Colonic mucosa (tissue), 4 donors: ENCODE data around the gene HDAC4. TPM values are rescaled to one million over a fixed set of nuclear protein-coding genes. Genes with fewer than 3 reads are reported as not detected.

ENCODE experiments used
- DNase-seq: peaks from one replicate; pipeline ENCODE4 v3.0.0-alpha.2; 2020
- H3K27ac ChIP-seq: fragments of 200-600 bp; one replicate; pipeline ENCODE4 v1.8.0; 2021
- H3K27me3 ChIP-seq: fragments of 200-600 bp; one replicate; pipeline ENCODE4 v1.8.0; 2021
- H3K36me3 ChIP-seq: fragments of 200-600 bp; one replicate; pipeline ENCODE4 v1.8.0; 2021
- H3K4me1 ChIP-seq: fragments of 200-600 bp; one replicate; pipeline ENCODE4 v1.8.0; 2021; ENCODE audit warnings: mild to moderate bottlenecking
- H3K4me3 ChIP-seq: fragments of 200-600 bp; one replicate; pipeline ENCODE4 v1.8.0; 2021
- H3K9ac ChIP-seq, 2 donors: one replicate each; pipeline ENCODE4 v1.7.0; 2013; ENCODE audit warnings: control low read depth in 2 of 2, low read depth in 2 of 2, low read length in 2 of 2
- H3K9me3 ChIP-seq: fragments of 200-600 bp; one replicate; pipeline ENCODE4 v1.8.0; 2021
- intact Hi-C: fragments of 100-400 bp; cut with DNase I; formaldehyde crosslinking; loops from one replicate; pipeline ENCODE4 v1.14.1; 2022
- total RNA-seq, 2 donors: library from RNA; stranded (reverse); fragmentation: NEBNext Ultra II Directional in 1 of 2; extraction: Animal tissue kit (Norgen Biotek cat#: 25700) in 1 of 2; gene quantifications; one replicate each; pipeline ENCODE4 v1.2.1, GENCODE V29; 2021
- TF ChIP-seq, protein P1 (sequence below): fragments of 200-600 bp; IDR thresholded peaks from one replicate; pipeline ENCODE4 v1.8.0; 2022; ENCODE audit warnings: antibody characterized with exemption, mild to moderate bottlenecking
- donor health status: healthy.
- donor health status: DM: no; HTN: no; CAD: no.
- donor health status: DM: no; HTN: no; CAD: no.

Gene HDAC4
- total RNA-seq, 2 donors from 2014 or later = 35.3 to 46.8 TPM

DNA sequence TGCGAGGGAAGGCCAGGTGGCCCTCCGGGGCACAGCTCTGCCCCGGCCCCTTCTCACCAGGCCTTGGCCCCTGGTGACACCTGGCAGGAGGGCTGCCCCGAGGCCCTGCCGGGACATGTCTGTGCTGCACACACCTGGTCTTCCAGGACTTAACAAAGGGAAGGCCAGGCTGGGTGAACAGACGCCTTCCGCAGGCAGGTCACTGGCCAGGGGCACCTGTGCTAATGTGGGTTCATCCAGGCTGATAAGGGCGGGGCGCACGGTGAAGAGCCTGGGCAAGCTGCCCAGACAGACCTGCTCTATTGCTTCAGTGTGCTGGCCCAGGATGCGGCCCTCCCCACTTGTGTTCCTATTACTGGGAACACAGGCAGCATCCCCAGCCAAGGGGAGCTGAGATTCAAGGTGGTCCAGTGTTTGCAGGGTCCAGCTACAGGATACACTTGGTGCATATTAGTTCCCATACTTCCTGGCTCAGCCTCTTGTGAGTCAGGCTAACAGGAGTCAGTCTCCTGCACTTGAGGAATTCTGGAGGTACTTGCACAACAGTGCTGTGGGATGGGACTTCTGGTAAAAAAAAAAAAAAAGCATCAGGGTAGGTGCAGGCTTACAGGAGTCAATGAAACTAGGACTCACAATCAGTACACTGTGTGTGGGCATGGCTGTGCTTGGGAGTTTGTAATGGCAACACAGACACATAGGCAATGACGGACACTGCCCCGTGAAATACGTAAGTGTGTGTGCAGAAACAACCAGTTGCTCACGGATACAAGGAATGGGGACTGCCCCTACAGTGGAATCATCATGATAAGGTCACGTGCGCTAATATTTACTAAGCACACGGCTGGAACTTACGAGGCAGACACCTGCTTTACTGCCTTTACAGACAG, 291.5 kb downstream of the HDAC4 start:
- peak; percentile 52 for DNase-seq
- intact Hi-C loops = no loop called here
- Histone ChIP-seq H3K27me3 (no peaks in the 10 kb centered on the region), H3K36me3 (peaks cover 6% of the 10 kb centered on the region), H3K4me1 (peaks cover 5% of the 10 kb centered on the region), H3K4me3 (no peak overlapping the region), H3K27ac (no peak overlapping the region), H3K9ac (no peak overlapping the region), H3K9me3 (no peaks in the 10 kb centered on the region)
- TF ChIP-seq, protein P1, sequence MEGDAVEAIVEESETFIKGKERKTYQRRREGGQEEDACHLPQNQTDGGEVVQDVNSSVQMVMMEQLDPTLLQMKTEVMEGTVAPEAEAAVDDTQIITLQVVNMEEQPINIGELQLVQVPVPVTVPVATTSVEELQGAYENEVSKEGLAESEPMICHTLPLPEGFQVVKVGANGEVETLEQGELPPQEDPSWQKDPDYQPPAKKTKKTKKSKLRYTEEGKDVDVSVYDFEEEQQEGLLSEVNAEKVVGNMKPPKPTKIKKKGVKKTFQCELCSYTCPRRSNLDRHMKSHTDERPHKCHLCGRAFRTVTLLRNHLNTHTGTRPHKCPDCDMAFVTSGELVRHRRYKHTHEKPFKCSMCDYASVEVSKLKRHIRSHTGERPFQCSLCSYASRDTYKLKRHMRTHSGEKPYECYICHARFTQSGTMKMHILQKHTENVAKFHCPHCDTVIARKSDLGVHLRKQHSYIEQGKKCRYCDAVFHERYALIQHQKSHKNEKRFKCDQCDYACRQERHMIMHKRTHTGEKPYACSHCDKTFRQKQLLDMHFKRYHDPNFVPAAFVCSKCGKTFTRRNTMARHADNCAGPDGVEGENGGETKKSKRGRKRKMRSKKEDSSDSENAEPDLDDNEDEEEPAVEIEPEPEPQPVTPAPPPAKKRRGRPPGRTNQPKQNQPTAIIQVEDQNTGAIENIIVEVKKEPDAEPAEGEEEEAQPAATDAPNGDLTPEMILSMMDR = no peak

DNA sequence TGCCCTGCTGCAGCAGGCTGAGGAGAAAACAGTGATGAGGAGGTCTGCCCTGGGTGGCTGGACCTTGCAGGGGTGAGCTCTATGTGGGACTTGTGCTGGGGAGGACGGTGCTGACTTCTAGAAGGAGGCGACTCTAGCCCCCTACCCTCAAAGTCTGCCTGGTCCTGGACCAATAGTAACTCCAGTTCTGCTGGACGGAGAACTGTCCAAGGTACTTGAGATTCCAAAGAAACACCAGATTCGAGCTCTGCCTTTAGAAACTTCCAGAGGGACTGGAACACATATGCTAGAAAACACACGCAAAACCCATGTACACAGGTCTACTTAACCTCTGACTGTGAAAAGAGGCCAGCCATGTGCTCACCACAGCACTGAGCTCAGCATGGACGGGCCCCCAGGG, 292.4 kb downstream of the HDAC4 start:
- H3K9me3 ChIP-seq = no peaks in the 10 kb centered on the region
- no peak overlapping the region for H3K4me3 ChIP-seq
- peaks cover 6% of the 10 kb centered on the region for H3K36me3 ChIP-seq
- no peak for DNase-seq
- no peaks in the 10 kb centered on the region for H3K27me3 ChIP-seq
- H3K4me1 ChIP-seq = peaks cover 1% of the 10 kb centered on the region
- no peak overlapping the region for H3K9ac ChIP-seq
- intact Hi-C loops = no loop called here
- TF ChIP-seq, protein P1 = no peak
- H3K27ac ChIP-seq = no peak overlapping the region

DNA sequence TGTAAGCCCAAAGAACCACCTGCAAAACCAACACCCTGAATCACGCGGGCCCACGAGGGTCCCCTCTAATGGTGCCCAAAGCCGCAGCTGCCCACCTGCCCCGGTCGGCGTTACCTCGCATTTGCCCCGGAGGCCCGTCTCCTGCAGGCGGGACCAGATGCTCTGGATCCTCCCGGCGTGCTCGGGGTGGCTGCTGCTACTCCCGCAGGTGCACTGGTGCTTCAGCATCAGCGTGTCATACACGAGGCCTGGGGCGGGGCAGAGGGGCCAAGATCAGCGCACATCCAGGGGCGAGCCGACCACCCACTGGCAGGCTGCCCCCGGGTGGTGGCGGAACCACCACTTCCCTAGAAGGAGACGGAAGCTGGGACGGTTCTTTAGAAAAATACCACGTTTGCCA, 292.9 kb downstream of the HDAC4 start:
- H3K4me1 ChIP-seq = no peaks in the 10 kb centered on the region
- no peaks in the 10 kb centered on the region for H3K27me3 ChIP-seq
- TF ChIP-seq, protein P1 = no peak
- no peaks in the 10 kb centered on the region for H3K9me3 ChIP-seq
- no peak overlapping the region for H3K27ac ChIP-seq
- H3K9ac ChIP-seq = no peak overlapping the region
- no peak overlapping the region for H3K4me3 ChIP-seq
- intact Hi-C loops = no loop called here
- DNase-seq = no peak
- peaks cover 6% of the 10 kb centered on the region for H3K36me3 ChIP-seq

DNA sequence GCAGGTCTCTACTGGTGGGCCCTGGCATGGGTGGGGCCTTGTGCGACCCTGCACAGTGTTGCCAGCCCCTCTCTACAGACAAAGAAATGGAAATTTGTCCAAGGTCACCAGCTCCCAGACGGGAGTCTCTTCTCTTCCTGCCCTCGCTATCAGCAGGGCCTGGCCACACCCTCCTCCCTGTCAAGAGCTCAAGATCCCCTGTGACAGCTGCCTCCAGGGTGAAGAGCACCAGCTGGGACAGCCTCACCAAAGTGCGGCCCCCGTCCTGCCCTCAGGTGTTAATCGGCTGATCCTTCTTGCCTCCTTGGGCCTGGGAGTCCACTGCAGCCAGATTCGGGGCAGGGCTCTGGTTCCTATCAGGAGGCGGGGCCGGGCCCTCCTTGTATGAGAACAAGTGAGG, 293.9 kb downstream of the HDAC4 start:
- intact Hi-C loops = no loop called here
- Histone ChIP-seq H3K27ac (no peak overlapping the region), H3K4me3 (no peak overlapping the region), H3K27me3 (no peaks in the 10 kb centered on the region), H3K9me3 (no peaks in the 10 kb centered on the region), H3K36me3 (peaks cover 12% of the 10 kb centered on the region), H3K4me1 (no peaks in the 10 kb centered on the region), H3K9ac (no peak overlapping the region)
- TF ChIP-seq, protein P1 = no peak
- DNase-seq = no peak

DNA sequence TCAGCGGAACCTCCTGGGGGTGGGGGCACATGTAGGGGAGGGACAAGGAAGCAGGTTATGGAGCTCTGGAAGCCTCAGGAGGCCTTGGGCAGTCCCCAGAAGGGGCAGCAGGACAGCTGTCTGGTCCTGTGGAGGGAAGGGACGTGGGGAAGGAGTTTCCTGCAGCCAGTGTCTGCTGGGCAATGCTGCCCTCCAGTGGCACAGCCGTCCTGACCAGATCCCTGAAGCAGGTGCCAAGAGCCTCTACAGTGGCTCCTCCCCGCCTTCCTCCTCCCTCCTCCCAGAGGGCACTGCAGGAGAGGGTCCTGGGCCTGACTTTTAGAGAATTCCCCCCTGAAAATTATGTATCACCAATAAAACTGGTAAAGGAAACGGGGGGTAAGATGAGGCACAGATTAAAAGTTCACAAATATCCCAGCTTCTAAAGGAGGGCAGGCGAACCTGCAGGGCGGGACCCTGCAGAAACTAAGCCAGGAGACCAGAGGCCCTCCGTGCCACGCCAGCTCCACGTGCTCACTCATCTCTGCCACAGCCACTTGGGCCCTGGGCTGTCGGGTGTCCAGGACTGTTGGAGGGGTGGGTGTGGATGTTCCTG, 294.4 kb downstream of the HDAC4 start:
- Histone ChIP-seq H3K4me3 (no peak overlapping the region), H3K27ac (no peak overlapping the region), H3K36me3 (peaks cover 12% of the 10 kb centered on the region), H3K9ac (no peak overlapping the region), H3K27me3 (no peaks in the 10 kb centered on the region), H3K4me1 (no peaks in the 10 kb centered on the region), H3K9me3 (no peaks in the 10 kb centered on the region)
- TF ChIP-seq, protein P1 = peak; percentile 31
- DNase-seq = peak; percentile 58
- intact Hi-C loops = no loop called here
